Hematopoietic multipotent progenitor cell treated with erythropoietin and hydrocortisone succinate and interleukin-3 and kit ligand, for 15 days (in vitro differentiated cells): ENCODE data around the gene PPP2R3A.
"Not testable (repeated sequence)": the region's sequence is repeated elsewhere in the genome, so short reads cannot be mapped to it uniquely, and the experiment has no call there.

Experiments
- DNase-seq: peaks from one replicate; pipeline ENCODE4 v3.0.0-alpha.2; 2015; ENCODE audit warnings: low spot score

PPP2R3A gene

DNA sequence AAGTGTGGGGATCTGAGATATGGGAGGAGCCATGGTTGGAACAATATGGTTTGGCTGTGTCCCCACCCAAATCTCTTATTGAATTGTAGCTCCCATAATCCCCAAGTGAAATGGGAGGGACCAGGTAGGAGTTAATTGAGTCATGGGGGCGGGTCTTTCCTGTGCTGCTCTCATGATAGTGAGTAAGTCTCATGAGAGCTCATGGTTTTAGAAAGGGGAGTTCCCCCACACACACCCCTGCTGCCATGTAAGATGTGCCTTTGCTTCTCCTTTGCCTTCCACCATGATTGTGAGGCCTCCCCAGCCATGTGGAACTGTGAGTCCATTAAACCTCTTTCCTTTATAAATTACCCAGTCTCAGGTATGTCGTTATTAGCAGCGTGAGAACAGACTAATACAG lies 119.5 kb downstream of the PPP2R3A start:
- DNase-seq, result not testable (repeated sequence)

DNA sequence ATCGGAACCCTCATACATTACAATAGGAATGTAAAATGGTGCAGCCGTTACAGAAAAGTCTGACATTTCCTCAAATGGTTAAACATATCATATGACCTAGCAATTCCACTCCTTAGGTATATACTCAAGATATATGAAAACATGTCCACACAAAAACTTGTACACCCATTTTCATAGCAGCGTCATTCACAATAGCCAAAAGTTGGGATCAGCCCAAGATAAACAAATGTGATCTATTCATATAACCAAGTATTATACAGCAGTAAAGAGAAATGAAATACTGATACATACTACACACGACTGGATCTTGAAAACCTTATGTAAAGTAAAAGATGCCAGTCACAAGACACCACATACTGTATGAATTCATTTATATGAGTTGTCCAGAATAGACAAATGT lies 128.2 kb downstream of the PPP2R3A start:
- DNase-seq, result no peak

DNA sequence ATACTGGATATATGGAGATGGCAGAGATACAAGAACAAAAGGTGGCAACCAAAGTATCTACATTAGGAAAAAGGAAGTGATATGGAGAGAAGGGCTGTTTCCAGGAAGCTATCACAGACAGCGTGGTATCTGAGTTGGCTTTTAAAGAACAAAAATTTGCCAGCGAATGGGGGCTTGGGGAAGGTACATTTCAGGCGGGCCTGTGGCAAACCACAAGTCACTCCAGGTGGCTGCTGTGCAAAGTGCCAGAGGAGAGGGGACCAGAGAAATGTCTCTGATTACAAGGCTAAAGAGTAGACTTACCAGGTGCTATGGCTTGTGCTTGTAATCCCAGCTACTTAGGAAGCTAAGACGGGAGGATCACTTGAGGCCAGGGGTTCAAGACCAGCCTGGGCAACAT lies 139.5 kb downstream of the PPP2R3A start:
- DNase-seq, result no peak

DNA sequence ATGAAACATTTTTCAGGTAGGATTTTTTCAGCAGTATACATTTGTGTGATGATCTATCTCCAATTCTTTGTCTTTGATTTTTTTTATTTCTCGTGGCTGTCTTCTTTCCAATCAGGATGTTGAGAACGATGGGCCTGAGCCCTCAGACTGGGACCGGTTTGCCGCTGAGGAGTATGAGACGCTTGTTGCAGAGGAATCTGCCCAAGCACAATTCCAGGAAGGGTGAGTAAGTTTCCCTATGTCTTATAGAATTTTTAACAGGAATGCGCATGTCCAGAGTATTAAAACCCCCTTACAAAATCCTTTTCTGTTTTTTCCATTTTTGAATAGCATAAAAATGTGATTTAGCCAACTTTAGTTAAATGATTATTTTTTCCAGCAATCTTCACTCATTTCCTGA lies 140.6 kb downstream of the PPP2R3A start:
- DNase-seq, result no peak

DNA sequence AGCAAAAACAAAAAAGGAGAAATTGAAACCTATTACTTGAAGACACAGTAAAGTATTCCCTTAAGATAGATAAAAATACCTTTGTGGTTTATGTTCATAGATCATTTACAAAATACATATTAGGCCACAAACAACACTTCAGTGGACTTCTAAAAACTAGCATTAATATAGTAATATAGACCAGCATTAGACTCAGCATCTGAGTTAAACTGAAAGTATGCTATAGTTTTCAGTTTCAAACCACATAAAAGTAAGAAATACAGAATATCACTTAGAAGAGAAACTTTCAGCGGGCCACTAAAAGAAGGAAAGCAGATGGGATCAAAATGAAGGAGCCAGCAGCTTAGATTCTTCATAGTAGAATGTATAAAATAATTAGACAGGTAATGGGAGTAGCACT lies 144.0 kb downstream of the PPP2R3A start:
- DNase-seq, result no peak

DNA sequence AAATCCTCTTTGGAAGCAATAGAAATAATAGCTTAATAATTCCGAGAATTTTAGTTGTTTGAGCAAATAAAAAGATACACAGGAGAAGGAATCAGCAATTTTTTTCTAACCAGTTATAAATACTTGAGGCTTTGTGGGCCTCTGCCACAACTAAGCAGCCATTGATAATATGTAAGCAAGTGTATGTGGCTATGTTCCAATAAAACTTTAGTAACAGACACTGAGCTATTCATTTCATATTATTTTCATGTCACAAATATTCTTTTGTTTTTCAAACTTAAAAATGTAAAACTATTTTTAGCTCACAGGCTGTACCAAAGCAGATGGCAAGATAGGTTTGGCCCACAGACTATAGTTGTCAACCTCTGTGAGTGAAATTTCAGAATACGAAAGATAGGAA lies 145.0 kb downstream of the PPP2R3A start:
- no peak for DNase-seq

DNA sequence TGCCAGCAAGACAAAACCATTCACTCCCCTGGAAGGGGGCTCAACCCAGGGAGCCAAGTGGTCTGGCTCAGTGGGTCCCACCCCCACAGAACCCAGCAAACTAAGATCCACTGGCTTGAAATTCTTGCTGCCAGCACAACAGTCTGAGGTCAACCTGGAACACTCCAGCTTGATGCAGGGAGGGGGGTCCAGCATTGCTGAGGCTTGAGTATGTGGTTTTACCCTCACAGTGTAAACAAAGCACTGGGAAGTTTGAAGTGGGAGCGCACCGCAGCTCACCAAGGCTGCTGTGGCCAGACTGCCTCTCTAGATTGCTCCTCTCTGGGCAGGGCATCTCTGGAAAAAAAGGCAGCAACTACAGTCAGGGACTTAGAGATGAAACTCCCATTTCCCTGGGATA lies 148.9 kb downstream of the PPP2R3A start:
- no peak for DNase-seq

DNA sequence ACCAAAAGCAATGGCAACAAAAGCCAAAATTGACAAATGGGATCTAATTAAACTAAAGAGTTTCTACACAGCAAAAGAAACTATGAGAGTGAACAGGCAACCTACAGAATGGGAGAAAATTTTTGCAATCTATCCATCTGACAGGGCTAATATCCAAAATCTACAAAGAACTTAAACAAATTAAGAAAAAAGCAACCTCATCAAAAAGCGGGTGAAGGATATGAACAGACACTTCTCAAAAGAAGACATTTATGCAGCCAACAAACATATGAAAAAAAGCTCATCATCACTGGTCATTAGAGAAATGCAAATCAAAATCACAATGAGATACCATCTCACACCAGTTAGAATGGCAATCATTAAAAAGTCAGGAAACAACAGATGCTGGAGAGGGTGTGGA lies 153.8 kb downstream of the PPP2R3A start:
- DNase-seq, result not testable (repeated sequence)

DNA sequence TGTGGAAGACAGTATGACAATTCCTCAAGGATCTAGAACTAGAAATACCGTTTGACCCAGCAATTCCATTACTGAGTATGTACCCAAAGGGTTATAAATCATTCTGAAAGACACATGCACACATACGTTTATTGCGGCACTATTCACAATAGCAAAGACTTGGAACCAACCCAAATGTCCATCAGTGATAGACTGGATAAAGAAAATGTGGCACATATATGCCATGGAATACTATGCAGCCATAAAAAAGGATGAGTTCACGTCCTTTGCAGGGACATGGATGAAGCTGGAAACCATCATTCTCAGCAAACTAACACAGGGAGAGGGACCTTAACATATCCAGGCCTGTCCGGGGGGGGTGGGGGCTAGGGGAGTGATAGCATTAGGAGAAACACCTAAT lies 154.3 kb downstream of the PPP2R3A start:
- not testable (repeated sequence) for DNase-seq

DNA sequence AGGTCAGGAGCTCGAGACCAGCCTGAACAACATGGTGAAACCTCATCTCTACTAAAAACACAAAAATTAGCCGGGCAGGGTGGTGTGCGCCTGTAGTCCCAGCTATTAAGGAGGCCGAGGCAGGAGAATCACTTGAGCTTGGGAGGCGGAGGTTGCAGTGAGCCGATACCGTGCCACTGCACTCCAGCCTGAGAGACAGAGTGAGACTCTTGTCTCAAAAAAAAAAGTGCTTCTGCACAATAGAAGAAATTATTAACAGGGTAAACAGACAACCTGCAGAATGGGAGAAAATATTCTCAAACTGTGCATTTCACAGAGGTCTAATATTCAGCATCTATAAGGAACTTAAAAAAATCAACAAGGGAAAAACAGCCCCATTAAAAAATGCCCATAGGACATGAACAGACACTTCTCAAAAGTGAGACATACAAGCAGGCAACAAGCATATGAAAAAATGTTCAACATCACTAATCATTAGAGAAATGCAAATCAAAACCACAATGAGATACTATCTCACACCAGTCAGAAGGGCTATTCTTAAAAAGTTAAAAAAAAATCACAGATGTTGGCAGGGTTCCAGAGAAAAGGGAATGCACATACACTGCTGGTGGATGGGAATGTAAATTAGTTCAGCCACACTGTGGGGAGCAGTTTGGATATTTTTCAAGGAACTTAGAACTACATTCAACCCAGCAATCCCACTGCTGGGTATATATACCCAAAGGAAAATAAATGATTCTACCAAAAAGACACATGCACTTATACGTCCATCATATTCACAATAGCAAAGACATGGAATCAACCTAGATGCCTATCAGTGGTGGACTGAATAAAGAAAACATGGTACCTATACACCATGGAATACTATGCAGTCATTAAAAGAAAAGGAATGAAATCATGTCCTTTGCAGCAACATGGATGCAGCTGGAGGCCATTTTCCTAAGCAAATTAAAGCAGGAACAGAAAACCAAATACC lies 155.1 kb downstream of the PPP2R3A start:
- DNase-seq, result no peak

DNA sequence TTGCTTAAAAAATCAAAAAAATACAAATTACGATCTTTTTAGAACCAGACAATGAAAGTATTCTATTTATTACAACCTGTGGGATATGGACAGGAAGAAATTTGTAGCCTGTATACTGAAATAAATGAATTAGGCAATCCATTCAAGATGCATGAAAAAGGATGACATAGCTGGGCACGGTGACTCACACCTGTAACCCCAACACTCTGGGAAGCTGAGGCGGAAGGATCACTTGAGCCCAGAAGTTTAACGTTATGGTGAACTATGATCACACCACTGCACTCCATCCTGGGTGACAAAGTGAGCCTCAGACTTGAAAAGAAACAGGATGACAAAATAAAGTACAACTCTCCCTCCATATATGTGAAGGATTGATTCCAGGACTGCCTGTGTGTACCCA lies 156.5 kb downstream of the PPP2R3A start:
- DNase-seq, result no peak

DNA sequence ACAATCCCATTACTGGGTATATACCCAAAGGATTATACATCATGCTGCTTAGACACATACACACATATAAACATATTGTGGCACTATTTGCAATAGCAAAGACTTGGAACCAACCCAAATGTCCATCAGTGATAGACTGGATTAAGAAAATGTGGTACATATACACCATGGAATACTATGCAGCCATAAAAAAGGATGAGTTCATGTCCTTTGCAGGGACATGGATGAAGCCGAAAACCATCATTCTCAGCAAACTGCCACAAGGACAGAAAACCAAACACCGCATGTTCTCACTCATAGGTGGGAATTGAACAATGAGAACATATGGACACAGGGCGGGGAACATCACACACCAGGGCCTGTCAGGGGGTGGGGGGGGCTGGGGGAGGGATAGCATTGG lies 166.1 kb downstream of the PPP2R3A start:
- not testable (repeated sequence) for DNase-seq

DNA sequence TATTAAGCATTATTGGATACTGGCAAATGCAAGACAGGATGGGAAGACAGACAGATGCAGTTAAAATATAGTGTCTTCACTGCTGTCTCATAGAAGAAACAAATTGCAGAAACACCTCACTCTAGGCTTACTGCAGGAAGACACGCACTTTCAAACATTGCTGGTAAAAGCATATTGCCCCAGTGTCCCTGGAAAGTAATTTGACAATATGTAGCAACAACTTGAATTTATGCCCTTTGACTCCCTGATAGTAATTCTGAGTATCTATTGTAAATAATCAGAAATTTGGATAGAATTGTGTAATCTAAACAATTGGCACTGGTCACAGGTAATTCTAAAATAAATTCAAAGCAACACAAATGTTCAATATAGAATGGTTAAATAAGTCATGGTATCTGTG lies 168.6 kb downstream of the PPP2R3A start:
- no peak for DNase-seq

DNA sequence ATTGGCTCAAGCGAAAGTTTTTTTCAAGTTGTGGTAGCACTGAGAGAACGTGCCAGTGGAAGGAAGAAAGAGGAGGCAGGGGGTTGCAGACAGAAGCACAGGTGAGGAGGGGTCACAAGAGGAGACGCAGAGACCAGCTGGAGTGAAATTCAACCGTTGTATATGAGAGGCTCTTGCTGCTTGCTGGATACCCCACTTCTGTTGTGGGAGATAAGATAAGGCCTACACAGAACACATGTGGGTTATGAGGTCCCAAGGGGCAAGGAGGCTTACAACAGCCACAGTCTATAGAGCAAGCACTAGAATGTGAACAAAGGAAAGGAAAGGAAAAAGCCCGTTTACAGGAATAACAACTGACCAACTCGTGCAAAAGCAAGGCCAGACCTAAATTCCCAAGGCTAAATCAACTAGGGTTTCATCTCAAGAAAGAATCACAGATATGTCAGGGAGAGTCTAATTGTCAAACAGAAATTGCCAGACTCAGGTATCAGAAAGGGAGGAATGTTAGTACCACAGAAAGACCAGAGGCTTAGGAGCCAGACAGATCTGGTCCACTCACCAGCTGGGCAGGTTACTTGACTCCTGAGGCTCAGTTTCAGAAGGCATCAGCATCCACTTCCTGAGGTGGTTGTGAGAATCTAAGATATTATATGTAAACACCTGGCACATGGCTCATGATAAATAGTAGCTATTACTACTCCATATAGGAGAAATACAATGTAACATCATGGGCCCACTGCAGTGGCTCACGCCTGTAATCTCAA lies 169.7 kb downstream of the PPP2R3A start:
- peak; percentile 63 for DNase-seq

DNA sequence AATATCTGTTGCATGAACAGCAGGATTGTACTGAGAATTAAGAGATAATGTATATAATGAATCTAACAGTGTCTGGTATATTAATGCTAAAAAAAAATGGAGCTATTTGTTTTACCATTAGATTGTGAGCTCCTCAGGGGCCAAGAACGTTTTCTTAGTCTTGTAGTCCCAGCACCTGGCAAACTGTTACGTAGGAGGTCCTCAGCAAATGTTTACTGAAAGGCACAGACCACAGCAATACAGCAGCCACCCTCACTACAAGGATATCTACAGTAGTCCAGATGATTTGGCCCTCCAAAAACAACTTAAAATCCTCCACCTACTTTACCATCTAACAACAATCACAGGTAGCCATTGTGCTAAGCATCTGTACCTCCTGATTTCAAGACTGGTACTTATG lies 170.9 kb downstream of the PPP2R3A start:
- no peak for DNase-seq

DNA sequence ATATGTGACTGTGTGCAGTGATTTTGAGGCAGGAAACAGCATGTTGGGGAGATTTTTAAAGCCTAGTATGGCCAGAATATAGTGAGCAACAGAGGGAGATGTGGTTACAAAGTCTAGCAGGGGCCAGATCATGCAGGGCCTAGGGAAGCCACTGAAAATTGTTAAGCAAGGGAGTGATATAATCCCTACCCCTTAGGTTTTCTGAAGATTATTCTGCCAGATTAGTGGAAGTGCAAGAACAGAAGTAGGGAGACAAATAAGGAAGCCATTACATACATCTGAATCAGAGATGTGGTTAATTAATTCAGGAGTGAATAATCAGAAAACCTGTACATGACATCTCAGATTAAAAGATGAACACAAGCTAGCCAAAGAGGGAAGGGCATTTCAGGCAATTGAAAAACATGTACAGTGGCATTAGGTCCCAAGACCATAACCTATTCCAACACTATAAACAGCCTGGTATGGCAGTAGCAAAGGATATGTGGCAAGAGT lies 175.8 kb downstream of the PPP2R3A start:
- DNase-seq, result no peak

DNA sequence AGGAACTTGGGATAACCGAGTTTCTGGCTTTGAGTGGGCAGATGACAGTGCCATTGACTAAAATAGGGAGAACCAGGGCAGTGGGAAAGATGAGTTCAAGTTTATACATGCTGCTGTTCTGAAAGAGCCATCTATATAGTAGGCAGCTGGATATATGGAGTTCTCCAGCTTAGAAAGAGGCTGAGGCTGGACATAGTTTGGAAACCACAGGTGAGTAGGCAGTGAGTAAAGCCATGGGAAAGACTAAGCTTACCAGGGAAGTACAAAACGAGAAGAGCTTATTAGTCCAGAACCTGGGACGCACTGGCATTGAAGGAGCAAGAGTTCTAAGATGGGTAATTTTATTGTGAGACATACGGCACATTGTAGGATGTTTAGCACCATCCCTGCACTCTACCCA lies 176.4 kb downstream of the PPP2R3A start:
- DNase-seq, result no peak

DNA sequence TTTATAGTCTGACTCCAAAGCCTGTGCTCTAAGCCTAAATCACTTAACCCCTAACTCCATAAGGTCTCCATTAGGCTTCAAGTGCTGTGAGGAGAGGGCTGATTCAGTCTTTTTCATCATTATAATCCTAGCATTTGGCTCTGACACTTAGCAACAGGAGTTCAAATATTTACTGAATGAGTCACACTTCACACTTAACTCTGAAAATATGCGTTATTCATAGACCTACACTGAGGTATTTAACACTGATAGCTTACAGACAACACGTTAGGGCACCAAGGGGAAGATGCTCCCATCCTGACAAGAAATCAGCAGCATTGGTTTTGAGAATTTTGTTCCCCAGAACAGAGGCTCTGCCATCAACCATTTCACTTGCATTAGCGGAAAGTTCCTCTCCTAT lies 177.1 kb downstream of the PPP2R3A start:
- no peak for DNase-seq

DNA sequence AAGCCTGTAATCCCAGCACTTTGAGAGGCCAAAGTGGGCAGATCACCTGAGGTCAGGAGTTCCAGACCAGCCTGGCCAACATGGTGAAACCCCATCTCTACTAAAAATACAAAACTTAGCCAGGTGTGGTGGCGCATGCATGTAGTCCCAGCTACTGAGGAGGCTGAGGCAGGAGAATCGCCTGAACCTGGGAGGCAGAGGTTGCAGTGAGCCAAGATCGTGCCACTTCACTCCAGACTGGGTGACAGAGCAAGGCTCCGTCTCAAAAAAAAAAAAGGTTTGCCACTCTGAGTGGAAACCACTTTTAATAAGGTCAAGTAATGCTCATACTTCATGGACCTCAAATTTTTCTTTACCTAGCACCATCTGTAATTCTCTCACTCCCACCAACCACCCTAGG lies 178.9 kb downstream of the PPP2R3A start:
- not testable (repeated sequence) for DNase-seq

DNA sequence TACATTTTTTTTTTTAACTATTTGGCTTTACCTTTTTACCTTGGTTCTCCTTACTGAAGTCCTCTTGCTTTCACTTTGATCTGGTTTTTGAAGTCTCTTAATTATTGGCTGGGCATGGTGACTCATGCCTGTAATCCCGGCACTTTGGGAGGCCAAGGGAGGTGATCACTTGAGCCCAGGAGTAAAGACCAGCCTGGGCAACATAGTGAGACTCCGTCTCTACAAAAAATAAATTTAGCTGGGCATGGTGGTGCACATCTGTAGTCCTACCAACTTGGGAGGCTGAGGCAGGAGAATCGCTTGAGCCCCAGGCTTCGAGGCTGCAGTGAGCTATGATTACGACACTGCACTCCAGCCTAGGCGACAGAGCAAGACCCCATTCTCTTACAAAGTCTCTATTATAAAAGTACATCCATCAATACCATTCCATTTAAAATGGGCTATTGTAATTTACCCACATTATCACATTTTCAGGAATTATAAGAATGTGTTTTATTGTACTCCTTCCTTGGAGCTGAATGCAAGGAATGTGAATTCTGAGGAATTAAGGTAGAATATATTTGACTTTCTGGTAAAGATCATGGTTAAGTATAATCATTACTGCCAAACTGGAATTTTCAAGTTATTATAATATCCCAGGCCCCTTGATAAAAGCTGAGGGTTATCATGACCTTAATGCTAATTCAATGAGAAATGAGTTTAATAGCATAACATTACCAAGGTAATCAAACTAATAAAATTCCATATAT lies 181.6 kb downstream of the PPP2R3A start:
- DNase-seq, result no peak

DNA sequence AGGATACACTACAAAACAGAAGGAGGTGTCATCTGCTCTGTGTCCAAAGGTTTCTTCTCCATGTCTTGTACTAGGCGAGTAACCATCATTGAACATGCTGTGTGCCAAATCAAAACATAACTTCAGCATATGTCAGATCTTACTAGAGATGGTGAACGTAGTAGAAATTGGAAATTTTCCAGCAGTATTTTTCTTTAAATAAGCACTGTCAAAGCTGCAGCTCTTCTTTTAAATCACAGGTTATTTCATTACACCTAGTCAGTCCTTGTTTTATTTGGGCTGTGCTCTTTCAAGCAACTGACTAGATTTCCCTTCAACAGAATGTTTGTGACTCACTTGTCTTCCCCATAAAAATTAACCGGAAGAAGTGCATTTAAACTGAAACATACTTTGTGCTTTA lies 184.1 kb downstream of the PPP2R3A start:
- no peak for DNase-seq

DNA sequence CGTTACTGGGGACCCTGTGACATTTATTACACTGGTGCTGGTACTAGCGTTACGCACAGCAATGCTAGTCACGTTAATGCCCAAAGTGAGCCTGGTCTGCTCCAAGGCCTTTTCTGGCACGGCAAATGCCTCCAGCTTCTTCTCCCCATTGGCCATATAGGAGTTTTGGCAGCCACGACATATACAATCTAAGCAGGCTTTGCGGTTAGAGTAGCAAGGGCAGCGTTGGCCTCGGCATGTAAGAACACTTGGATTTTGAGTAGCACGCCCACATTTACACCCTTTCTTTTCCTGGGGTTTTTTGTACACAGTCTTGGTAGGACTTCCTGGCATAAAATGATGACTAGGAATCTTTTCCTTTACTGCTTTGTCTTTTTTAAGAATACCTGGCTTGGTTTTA lies 185.7 kb downstream of the PPP2R3A start:
- DNase-seq, result no peak
